ENCODE data around the gene PPP4R3A. TPM values are rescaled to one million over a fixed set of nuclear protein-coding genes. Genes with fewer than 3 reads are reported as not detected.

PPP4R3A gene
- total and polyA plus RNA-seq, 2 of the 4 experiments (the other 2 are of a cell fraction) = 28.2 to 28.9 TPM

DNA sequence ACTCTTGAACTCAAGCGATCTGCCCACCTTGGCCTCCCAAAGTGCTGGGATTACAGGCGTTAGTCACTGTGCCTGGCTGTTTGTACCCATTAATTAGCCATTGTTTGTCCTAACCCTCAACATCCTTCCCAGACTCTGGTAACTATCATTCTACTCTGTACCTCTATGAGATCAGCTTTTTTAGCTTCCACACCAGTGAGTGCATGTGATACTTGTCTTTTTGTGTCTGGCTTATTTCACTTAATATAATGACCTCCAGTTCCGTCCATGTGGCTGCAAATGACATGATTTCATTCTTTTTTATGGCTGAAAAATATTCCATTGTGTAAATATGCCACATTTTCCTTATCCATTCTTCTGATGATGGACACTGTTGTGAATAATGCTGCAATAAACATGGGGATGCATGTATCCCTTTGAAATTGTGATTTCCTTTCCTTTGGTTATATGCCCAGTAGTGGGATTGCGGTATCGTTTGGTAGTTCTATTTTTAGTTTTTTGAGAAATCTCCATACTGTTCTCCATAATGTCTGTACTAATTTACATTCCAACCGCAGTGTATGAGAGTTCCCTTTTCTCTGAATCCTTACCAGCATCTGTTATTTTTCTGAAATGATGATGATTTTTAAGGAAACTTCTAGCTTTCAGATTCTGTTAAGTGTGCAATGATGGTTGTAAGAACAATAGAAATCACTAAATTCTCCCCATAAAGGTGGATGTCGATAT, 6.7 kb upstream of the PPP4R3A start:
- in situ Hi-C loops (cut with MboI; ENCODE audit: low sequenced_read_pairs) = loop anchor here (25.0 kb wide), 1 partner anchor 1795 kb away; no protein-coding TSS in a partner anchor
- BruUV-seq (replicated peaks) = no TSS peak

More for the DNA sequence above, 6.7 kb upstream of the PPP4R3A start:
- Histone ChIP-seq H2BK5ac (ENCODE audit: low read depth, low read length, poor library complexity, severe bottlenecking) (no peak overlapping the region), H2AK5ac (ENCODE audit: low read depth, low read length) (no peak overlapping the region), H3K56ac (ENCODE audit: extremely low read depth, insufficient read depth, low read length) (no peak overlapping the region), H3K4ac (ENCODE audit: low read depth, low read length) (no peak overlapping the region), H4K91ac (ENCODE audit: insufficient read depth, low read depth, low read length) (no peak overlapping the region), H3K36me3 (ENCODE audit: control insufficient read depth, insufficient read depth, low read length) (no peaks in the 10 kb centered on the region), H3K9me1 (ENCODE audit: insufficient read depth, low read length) (no peaks in the 10 kb centered on the region), H2BK15ac (ENCODE audit: low read depth, low read length) (no peak overlapping the region), H3K18ac (ENCODE audit: low read depth, low read length) (no peak overlapping the region), H4K8ac (ENCODE audit: low read depth in 2 of 2, low read length in 2 of 2) (no peak overlapping the region), H2AFZ (replicated peaks; ENCODE audit: low read length, poor library complexity) (no peak overlapping the region), H3K4me2 (ENCODE audit: low read depth, low read length) (no peak overlapping the region), H2AK9ac (replicated peaks; ENCODE audit: low read depth, low read length, poor library complexity) (no peak overlapping the region), H3K79me1 (ENCODE audit: low read depth in 1 of 2, low read length in 2 of 2) (no peaks in the 10 kb centered on the region), H4K5ac (ENCODE audit: low read depth, low read length) (no peak overlapping the region), H3K27me3 (ENCODE audit: control insufficient read depth, insufficient read depth, low read length) (peaks cover 1% of the 10 kb centered on the region; the same call in 1 of the 2 replicates), H3K9me3 (ENCODE audit: control insufficient read depth, insufficient read depth, low read length) (no peaks in the 10 kb centered on the region), H3K4me1 (ENCODE audit: control insufficient read depth, insufficient read depth, low read length) (no peaks in the 10 kb centered on the region), H3K27ac (ENCODE audit: insufficient read depth, low read length) (no peak overlapping the region), H2BK120ac (ENCODE audit: low read depth, low read length) (no peak overlapping the region), H2BK20ac (ENCODE audit: low read depth, low read length) (no peak overlapping the region), H3K4me3 (ENCODE audit: insufficient read depth, low read depth, low read length) (no peak overlapping the region), H4K20me1 (ENCODE audit: insufficient read depth, low read length) (no peaks in the 10 kb centered on the region), H3K9ac (ENCODE audit: low read depth, low read length) (no peak overlapping the region), H3K14ac (replicated peaks; ENCODE audit: low read depth, low read length) (no peak overlapping the region), H3K23ac (ENCODE audit: low read depth, low read length) (no peak overlapping the region)
- POLR2A ChIA-PET (ENCODE audit: unreplicated experiment) = no interaction called here
- dilution Hi-C loops (cut with HindIII; ENCODE audit: low sequenced_read_pairs, unreplicated experiment) = no loop called here
- ATAC-seq (ENCODE audit: low read depth) (no peak), DNase-seq (no peak)
- CTCF ChIA-PET = no interaction called here
- WGBS, 2 experiments (ENCODE audit: extremely low coverage in 2 of 2, insufficient read length in 1 of 2) = 100% methylated on average over 1 of the region's 7 CpGs; no CpG with 5 or more reads in 1 of the 2 experiments
- intact Hi-C loops (cut with micrococcal nuclease) = no loop called here
- TF ChIP-seq CTCF (conservative IDR thresholded peaks at IDR 0.05; ENCODE audit: low read depth, low read length) = no peak
- no peak for TF ChIP-seq RAD21 (IDR thresholded peaks at IDR 0.05; ENCODE audit: low read length)
- no peak for TF ChIP-seq CHD1 (IDR thresholded peaks at IDR 0.05; ENCODE audit: low read depth, low read length)
- no peak for TF ChIP-seq CEBPB (IDR thresholded peaks at IDR 0.05; ENCODE audit: low read depth, low read length)

Measured in IMR-90 (cell line).